PC-3 (cell line): ENCODE measurements around the gene WIPF3.

ENCODE experiments used
- EZH2phosphoT487 ChIP-seq: fragments of 300-600 bp; sonication (generic); IDR thresholded peaks from 2 replicates; pipeline ENCODE4 v1.6.1; 2018; ENCODE audit warnings: mild to moderate bottlenecking, antibody characterized with exemption, low read length, borderline replicate concordance
- TF ChIP-seq, protein P1 (sequence below): fragments of 300-600 bp; sonication (generic); conservative IDR thresholded peaks from 2 replicates; pipeline ENCODE4 v1.5.1; 2017; ENCODE audit warnings: antibody characterized with exemption, low read depth, mild to moderate bottlenecking, low read length

DNA sequence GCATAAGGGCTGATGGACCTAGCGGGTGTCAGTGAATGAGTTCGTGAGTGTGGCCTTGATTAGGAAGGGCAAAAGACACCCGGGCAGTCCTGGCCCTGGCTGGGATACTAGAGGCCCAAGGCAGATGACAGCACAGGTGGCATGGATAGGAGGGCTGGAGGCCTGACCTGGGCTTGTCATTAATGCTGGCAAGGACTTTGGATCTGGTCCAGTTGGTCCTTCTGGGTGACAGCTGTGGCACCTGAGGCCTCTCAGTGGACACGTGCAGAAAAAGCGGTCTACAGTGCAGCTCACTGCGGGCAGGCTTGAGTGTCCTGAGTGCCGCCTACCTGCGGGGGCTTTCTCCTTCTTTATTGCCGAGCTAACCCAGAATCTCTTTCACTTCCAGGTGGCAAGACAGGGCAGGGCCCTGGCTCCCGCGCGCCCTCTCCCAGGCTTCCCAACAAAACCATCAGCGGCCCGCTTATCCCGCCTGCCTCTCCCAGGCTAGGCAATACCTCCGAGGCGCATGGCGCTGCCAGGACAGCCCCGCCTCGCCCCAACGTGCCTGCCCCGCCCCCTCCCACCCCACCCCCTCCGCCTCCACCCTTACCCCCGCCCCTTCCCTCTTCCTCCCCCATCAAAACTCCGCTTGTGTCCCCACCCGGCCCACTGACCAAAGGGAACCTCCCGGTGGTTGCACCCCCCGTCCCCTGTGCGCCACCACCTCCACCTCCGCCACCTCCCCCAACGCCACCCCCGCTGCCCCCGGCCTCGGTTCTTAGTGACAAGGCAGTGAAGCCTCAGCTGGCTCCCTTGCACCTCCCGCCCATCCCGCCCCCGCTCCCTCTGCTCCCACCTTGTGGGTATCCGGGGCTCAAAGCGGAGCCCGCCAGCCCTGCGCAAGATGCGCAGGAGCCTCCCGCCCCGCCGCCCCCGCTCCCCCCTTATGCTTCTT lies 77.4 kb downstream of the WIPF3 start:
- TF ChIP-seq, protein P1, sequence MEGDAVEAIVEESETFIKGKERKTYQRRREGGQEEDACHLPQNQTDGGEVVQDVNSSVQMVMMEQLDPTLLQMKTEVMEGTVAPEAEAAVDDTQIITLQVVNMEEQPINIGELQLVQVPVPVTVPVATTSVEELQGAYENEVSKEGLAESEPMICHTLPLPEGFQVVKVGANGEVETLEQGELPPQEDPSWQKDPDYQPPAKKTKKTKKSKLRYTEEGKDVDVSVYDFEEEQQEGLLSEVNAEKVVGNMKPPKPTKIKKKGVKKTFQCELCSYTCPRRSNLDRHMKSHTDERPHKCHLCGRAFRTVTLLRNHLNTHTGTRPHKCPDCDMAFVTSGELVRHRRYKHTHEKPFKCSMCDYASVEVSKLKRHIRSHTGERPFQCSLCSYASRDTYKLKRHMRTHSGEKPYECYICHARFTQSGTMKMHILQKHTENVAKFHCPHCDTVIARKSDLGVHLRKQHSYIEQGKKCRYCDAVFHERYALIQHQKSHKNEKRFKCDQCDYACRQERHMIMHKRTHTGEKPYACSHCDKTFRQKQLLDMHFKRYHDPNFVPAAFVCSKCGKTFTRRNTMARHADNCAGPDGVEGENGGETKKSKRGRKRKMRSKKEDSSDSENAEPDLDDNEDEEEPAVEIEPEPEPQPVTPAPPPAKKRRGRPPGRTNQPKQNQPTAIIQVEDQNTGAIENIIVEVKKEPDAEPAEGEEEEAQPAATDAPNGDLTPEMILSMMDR: no peak
- no peak for TF ChIP-seq EZH2phosphoT487
